ENCODE data around the gene NINJ2.
"Not testable (repeated sequence)": the region's sequence is repeated elsewhere in the genome, so short reads cannot be mapped to it uniquely, and the experiment has no call there.

The NINJ2 gene

DNA sequence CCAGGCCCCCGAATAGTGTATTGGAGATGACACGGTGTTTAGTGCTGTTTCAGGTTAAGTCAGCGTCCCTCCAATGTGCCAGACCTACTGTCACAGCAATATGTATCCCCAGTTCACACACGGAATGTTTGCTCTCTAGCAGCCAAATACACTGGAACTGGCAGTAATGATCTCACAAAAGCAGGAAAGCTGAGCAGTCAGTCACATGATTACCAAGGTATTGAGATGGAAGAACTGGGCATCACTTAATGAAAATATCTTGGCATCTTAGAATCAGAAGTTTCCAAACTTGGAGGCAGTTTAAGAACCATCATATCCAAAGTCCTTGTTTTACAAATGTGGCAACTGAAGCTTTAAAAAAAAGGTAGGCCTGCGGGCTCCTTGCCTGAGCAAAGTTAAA, 23.3 kb downstream of the NINJ2 start:
- DNase-seq: no peak

DNA sequence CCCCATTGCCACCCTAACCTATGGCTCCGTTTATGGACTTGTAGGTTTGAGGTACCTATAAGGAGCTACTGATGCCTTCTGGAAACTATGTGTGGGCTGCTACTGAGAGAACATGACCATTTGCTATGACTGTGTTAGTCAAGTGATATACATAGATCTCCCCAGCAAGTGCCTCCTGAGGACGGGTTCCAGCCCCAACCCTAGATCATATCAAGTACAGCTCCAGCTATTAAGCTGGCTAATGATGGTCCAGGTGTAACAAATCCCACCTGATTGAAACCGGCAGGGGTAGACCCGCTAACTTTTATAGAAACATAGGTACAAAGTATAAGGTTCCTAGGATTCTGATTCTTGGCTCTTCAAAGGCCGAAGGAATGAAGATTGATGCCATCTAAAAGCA, 23.7 kb downstream of the NINJ2 start:
- no peak for DNase-seq

DNA sequence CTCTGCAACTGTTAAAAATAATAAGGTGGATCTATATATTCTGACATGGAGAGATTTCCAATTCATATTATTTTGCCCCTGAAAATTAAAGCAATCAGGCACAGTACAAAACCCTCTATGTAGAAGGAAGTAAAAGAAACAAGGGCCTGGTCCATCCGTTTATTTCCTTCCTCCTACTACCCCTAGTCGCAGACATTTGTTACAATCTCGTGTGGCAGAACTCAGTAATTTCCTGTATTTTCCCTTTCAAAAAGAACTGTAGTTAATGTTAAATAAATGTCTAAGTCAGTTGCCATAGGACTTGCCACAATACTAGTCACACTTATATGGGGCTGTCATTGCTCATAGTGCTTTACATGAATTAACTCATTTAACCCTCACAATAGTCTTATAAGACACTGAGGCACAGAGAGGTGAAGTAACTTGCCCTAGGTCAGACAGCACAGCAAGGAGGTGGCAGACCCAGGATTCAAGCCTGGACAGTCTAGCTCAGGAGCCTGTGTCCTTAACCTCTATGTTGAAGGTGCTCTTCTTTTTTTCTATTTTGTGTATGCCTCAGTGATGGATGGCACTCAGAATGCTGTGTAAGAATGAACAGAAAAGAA, 24.2 kb downstream of the NINJ2 start:
- DNase-seq: no peak

DNA sequence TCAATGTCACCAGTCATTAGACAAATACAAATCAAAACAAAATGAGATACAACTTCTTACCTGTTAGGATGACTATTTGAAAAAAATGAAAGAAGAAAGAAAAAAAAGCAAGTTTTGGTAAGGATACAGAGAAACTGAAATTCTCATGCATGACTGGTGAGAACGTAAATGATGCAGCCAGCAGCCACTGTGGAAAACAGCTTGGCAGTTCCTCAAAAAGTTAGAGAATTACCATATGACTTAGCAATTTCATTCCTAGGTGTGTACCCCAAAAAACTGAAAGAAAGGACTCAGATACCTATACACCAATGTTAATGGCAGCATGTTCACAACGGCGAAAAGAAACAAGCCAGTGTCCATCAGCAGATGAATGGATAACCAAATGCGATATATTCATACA, 26.6 kb downstream of the NINJ2 start:
- DNase-seq: no peak

DNA sequence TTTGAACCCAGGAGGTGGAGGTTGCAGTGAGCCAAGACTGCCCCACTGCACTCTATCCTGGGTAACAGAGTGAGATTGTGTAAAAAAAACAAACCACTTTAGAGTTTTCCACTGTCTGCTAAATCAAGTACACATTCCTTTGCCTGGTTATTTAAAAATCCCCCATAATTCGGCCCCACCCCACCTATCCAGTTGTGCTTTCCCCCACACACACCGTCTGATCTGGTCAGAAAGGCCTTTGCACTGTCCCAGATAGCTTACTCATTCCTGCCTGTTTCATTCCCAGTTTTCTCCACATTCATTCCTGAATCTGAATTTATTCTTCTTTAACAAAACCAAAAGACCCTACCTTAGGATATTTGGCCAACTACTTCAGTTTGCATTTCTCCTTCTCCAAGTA, 29.5 kb downstream of the NINJ2 start:
- no peak for DNase-seq

DNA sequence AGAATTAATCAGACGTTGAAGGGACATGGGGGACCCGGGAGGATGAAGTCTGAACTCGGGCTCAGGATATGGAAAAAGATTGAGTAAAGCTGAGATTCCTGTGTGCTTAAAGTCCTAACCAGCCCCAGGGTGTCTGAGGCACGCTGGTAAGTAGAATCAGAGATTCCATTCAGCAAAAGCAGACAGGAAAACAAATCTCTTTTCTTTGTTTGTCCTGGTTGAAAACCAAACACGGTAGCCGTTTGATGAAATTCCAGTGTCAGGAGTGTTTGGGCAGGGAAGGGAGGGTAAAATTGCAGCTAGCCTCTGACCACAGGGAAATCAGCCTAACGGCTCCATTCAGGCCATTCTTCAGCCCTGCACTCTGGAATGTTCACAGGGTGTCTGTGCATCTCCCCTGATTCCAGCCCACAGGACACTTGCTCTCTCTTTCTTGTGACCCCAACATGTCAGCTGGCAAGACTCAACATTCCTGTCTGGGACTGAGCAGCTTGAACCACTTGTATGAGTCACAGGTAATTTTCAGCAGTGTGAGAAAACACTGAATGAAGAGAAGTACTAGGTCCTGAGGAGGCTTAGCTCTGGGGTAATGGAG, 31.0 kb downstream of the NINJ2 start:
- no peak for DNase-seq

DNA sequence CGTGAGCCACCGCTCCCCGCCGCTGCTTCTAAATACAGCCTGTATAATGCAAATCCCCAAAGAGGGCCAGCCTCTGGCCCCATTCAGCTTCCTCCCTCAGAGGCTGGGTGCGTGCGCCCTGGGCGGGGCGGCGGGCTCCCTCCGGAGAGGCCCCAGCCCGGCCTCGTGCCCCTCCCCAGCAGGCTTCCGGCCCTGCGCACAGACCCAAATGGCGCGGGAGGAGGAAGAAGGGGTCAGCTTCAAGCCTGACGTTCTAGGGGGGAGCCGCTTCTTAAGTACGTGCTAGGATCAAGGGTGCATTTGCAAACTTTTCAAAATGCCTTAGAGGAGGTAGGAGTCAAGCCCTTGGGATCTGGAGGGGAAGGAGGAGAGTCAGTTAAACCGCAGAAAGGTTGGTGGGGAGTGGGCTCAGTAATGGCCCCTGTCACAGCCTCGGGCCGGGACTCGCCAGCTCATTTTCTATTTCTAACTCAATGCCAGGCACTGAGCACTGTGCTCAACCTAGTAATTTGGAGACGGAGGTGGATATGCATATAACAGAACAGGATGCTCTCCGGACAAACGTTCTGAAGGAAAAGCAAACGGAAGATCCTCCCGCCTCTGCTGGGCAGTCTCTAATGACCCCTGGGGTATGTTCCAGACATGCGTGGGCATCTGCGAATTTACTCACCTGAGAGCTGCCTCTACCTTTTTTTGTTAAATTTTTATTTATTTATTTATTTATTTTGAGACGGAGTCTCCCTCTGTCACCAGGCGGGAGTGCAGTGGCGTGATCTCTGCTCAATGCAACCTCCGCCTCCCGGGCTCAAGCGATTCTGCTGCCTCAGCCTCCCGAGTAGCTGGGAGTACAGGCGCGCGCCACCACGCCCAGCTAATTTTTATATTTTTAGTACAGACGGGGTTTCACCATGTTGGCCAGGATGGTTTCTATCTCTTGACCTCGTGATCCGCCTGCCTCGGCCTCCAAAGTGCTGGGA, 32.3 kb downstream of the NINJ2 start:
- no peak for DNase-seq

DNA sequence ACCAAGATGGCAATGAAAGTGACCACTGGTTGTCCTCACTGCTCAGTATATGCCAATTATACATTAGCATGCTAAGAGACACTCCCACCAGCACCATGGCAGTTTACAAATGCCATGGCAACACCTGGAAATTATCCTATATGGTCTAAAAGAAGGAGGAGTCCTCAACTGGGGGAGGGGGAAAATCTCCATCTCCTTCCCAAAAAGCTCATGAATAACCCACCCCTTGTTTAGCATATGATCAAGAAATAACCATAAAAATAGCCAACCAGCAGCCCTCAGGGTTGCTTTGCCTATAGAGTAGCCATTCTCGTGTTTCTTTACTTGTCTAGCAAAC, 34.5 kb downstream of the NINJ2 start:
- not testable (repeated sequence) for DNase-seq

DNA sequence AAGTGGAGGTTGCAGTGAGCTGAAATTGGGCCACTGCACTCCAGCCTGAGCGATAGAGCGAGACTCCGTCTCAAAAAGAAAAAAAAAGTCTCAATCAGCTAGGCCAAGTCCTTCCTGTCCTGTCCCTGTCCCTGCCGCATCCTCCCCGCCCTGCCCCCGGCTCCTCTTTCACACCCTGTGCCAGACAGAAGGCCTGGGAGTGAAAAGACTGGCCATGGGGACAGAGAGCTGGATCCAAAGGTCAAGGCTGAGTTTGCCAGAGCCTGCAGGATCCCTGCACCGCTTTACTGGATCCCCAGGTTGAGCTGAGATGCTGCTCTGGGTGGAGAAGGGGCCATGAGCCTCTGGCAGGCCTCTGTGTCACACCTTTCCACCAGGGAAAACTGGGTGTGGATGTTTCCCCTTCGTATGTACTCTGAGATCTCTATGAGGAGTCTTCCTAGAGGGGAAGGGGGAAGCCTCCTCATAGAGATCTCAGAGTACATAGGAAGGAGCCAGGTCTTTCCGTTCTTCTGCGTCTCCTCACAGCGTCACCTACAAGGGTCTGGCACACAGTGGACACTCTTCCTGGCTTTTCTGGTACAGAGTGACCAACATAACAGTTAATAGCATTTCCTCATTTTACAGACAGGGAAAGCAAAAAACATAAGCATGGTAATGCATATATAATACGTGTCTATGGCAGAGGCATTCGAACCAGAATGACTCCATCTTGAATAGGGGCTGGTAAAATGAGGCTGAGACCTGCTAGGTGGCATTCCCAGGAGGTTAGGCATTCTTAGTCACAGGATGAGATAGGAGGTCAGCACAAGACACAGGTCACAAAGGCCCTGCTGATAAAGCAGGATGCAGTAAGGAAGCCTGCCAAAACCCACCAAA, 35.1 kb downstream of the NINJ2 start:
- DNase-seq: no peak

DNA sequence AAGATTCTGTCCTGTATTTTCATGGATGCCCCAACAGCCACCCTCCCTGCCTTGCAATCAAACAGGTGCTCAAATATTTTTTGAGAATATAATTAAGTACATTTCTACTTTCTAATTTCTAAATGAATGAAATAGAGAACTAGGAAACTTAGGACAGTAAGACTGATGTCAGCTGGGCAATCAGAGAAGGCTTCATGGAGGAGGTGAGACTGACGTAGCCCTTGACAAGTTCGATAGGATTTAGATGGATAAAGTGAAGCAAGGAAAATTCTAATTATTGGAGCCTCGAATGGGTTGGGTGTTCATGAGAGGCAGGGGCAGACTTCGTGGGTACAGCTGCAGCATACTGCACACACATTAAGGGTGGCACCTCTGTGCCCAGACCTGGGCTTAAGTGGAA, 36.0 kb downstream of the NINJ2 start:
- DNase-seq: no peak

DNA sequence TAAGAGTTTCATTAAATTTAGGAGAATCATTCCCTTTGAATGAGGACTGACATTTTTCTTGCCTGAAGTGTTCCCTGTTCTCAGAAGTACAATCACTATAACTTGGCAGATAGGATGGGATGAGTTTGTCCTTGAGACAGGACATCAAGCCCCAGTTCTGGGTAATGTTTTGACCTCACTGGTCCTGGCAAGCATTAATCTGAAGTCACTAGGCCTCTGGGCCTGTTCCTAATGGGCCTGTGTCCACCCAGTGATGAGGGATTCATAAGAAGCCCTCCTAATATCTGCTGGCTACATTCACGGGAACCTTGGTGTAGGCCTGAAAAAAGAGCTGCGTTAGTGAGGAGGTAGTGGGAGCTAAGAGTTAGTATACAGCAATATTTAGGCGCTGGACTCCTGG, 37.2 kb downstream of the NINJ2 start:
- DNase-seq: no peak

DNA sequence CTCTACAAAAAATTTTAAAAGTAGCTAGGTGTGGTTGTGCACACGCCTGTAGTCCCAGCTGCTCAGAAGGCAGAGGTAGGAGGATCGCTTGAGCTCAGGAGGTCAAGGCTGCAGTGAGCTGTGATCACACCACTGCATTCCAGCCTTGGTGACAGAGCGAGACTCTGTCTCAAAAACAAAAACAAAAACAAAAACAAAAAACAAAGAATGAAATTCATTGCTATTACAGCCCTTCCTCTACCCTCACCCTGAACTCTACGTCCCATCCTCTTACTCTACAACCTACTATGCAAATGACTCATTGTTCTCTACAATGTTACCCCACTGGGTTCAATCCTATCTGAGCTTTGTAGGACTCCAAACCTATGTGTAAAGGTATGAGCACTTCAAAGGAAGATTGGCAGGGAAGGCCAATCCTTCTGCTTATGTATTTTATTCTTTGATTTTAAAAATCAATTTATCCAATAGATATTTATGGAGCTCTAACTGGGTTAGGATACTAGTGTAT, 39.3 kb downstream of the NINJ2 start:
- no peak for DNase-seq

DNA sequence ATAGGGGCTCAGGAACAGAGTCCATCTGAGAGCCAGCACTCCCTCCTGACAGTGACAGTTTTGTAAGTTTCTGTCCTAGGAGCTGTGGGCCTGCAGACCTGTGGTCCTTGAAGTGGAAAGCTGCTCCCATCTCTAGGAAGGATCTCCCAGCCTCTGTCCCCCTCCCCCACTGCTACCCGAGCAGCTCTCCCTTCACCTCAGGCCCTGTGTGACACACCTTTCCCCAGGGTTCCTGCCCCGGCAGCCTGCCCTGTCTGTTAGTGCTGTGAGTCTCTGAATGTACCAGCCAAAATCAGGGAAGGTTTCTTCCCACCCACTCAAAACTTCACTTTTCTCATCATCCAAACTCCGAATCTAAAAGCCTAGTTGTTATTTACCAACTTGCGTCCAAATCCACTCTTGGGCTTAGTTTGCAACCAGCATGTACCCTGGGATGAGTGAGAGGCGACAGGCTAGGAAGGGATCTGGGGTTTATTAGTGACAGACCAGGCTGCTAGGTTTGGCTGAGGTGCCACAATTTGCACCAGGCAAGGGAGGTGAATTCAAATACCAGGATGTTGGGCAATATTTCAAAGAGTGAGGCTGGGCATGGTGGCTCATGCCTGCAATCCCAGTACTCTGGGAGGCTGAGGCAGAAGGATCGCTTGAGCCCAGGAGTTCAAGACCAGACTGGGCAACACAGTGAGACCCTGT, 39.9 kb downstream of the NINJ2 start:
- DNase-seq: no peak

DNA sequence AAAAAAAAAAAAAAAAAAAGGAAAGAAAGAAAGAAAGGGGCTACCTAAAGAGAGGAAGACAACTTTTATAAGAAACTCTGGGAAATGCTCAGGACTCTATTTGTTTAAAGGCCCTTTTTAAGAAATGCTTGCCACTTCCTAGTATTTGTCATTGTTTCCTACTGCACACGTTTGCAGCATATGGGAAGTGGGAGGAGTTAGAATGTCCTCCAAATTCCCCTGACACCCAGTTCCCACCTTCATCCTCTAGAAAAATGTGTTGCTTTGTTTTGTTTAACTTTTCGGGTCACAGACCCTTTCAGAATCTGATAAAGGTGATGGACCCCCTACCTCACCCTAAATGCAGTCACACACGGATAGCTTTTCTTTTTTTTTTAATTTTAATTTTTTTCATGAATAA, 40.8 kb downstream of the NINJ2 start:
- no peak for DNase-seq

DNA sequence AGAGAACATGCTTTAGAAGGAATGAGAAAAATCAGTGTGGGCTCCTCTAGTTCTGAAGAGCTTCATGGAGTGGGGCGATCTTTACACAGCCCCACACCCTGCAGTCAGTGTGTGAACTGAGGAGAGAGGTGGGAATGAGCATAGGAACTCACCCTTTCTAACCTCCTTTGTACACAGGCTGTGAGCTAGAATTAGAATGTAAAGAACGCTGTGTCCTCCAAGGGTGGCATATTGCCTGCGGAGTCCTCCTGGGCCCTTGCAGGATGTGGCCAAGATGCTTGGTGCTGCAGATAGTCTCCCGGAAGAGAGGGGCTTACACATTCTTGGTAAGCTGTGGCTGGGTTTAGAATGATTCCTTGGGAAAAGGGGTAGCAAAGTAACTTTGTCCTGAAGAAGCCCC, 43.9 kb downstream of the NINJ2 start:
- DNase-seq: no peak

DNA sequence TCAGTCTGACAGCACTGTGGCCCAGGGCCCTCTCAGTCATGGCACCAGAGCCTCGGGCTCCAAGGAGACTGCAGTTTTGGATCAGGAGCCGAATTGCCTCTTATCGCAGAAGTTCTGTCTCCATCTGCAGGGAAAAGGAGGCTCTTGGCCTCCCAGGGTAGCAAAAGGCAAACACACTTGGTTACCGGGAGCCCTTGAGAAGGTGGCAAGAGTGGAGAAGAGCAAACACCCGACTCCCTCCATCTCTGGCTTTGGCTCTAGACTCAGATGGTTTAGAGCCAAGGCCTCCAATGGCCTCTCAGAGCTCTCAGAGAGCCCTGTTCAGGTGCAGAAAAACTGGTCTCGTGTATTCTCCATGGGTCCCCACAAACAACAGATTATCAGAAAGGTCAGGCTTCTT, 44.6 kb downstream of the NINJ2 start:
- no peak for DNase-seq

DNA sequence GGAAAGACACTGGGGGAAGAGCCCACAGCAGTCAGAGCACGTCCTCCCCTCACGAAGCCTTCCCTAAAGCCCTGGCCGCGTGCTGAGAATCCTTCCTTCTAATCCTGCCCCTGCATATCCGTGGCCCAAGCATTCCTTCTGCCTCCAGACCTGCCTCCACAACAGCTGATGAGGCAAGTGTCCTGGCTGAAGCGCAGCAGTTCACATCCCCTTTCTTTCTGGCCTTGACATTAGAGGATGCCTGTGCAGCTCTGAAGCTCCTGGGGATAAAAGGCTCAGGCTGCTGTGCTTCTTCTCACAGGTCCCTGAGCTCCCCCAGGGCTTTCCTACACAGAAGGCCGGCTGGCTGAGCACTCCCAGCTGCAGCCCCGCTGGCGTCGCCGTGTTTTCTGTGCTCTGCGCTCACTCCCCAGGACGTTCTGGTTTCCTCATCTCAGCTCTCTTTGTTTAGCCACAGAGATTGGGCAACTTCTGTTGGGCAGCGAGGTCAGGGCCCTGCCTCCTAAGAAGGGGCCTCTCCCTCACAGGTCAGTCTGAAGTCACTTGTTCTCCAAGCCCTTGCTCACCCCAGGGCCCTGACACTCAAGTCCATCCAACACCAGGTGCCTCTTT, 45.8 kb downstream of the NINJ2 start:
- no peak for DNase-seq

DNA sequence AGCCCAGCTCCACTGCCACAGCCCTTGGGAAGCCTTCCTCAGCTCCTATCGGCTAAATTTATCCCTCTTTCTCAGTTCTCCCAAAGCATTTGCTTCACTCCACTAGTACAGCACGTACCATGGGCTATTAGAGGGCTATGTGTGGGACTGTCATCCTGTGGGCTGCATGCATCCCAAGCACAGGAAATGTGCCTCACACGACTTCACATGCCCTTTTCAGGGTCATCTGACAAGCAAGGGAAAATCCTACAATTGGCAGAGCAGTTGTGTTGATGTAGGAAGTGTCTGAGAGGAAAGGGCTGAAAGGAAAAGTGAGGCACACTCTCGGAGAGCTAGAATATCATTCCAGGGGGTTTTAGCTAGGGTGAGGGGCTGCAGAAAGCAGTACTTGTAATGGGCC, 47.6 kb downstream of the NINJ2 start:
- no peak for DNase-seq

DNA sequence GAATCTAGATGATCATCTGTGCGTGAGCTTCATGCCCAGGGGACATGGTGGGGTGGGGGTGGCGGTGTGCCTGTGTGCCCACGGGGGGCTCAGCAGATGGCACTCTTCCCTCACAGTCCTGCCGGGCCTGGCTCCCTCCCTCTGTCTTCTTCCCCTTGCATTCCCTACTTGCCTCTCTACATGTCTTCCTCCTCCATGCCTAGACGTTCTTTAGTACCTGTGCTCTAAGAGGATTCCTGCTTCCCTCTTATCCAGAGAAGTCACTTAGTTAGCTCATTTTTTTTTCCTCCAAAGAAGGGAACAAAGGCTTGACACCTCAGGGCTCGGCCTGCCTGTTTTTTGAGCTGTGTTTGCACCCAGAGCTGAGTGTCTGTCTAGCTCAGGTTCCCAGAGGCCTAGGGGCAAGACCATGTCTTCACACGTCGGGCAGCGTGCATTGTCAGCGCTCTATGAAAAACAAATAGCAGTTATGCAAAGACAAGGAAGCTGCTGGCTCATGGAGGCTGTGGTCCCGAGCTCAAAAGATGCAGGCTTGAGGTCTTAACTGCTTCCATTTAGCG, 48.8 kb downstream of the NINJ2 start:
- peak; percentile 45 for DNase-seq

DNA sequence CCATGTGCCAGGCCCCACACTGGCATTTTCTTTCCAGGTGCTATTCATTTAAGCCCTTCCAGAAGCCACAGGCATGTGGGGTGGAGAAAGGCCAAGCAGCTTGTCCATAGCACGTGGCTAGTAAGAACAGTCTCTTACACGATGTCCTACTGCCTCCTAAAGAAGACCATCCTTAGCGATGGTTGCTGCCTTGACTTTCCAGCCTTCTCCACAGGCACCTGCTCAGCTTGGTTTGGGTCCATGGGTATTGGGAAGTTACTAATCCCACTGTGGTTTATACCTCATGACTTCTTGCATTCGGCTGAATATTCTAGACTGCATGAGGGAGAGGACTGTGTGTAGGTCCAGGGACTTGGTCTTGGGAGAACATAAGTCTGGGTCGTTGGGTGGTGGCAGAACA, 49.2 kb downstream of the NINJ2 start:
- no peak for DNase-seq

DNA sequence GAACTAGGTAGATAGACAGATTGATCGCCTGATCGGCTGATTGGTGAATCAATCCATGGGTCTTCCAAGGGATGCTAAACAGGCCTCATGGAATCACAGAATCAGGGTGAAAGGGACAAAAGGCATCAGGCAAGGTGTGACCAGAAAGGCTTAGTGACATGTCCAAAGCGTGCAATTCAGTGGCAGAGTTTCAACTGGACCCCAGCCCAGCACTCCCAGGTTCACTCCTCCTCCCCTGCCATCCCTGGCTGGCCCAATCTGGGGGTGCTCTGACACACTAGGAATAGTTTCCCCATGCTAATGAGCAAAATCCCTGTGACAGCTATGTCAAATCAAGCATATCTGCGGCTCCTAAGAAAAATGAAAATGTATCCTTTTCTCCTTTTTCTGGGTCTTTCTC, 50.4 kb downstream of the NINJ2 start:
- DNase-seq: no peak

DNA sequence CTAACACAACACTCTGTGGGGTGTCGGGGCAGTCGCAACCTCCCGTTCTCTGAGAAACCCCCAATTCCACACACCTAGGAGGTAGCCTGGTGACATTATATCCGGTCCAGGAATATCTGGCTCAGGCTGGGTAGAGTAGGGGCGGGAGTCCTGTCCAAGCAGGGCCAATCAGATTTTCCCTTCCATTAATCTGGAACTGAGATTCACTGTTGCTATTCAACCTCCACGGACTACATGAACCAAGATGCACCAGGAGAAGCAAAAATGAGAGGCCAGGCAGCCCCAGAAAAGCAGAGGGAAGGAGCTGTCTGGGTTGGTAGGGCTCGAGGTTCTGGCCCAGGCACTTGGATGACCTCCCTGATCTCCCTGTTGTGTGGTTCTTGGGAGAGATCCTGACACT, 51.0 kb downstream of the NINJ2 start:
- DNase-seq: no peak
